HTERT RPE-1 (cell line): ENCODE data around the gene FOXI2.

Experiments used
- in situ Hi-C: fragments of 300-500 bp; cut with MboI; formaldehyde crosslinking; loops from 4 replicates; pipeline ENCODE4 v1.14.3; 2020; ENCODE audit warnings: low sequenced_read_pairs

FOXI2 gene

GRCh38 chr10:127736915-127737562 lies at the start of gene FOXI2:
TSS of gene FOXI2 (plus strand) at chr10:127737185. CDS start at chr10:127737274, 89 bp downstream.
- in situ Hi-C loops, result no loop called here

DNA sequence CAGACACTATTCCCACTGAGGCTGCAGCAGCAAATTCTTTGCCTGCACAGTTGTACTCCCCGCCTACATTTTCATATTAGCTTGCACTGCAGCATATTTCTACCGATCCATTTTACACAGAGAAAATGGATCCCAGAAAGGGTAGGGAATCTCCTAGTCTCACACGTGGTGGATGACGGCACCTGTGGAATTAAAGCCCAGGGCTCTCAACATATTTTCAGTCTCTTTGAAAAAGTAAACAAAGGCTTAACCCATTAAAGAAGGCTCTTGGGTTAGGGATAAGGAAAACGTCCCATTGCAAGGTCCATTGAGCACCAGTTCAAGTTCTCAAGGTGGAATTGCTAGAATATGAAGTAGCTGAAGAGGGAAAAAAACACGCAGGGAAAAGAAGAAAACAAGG lies 49.4 kb upstream of the FOXI2 start:
- in situ Hi-C loops, result no loop called here

DNA sequence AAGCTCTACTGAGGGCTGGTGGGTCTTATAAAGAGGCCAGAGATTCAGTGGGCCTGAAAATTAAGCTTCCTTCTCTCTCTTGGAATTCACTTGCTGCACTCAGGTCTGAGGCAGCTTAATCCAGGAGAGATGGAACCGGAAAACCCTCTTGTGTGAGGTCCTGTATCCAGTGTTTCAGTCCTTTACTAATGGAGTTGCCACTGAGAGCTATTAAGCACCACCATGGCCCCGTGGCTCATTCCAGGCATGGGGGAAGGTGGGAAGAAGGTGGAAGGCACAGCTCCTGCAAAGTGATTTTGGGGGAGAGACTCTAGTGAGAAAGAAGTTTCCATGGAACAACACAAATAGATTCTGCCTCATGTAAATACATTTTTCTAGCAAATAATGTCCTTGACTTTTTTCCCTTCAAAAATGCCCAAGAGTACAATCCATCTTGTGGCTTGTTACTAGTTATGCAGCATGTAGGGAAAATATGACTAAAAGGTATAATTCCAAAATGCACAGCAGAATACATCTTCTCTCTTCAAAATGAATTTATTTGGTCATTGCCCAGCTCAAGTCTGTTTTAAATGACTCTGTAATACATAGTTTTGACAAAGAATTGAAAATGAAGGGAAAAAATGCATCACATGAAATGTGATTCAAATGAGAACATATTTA lies 46.7 kb upstream of the FOXI2 start:
- in situ Hi-C loops, result no loop called here

GRCh38 chr10:127694580-127695193 lies 42.3 kb upstream of the FOXI2 start:
- in situ Hi-C loops, result no loop called here

DNA sequence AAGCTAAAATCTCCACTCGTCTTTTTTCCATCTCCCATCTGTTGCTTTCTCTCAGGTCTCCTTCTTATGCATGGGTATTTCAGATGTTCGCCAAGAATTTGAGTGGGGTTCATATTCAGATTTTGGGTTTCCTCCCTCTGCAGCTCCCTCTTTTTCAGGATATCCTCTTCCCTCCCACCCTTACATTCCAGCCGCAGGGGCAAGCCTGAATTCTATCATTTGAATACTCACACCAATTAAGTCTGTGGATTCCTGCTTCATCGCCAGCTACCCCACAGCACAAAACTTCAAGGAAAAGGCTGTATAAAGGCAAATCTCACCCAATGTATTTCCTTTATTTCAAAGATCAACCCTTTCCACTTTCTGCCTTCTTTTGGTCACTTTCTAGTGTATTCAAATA lies 41.6 kb upstream of the FOXI2 start:
- in situ Hi-C loops, result no loop called here

DNA sequence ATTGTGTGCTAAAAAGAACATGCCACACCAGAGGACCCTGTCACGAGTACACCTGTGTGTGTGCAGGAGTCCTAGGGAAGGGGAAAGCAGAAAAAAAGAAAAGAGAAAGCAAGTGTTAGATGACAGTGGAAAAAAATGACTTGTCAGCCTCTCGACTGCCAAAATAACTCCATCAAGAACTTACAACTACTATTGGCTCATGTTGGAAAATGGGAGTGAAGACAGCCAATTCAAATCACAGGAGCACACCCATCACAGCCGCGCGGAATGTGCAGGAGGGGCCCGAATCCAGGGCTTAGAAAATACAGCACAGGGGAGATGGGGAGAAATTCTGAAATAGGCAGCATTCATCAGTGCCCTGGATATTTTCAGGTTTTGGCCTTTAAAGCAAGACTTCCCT lies 38.1 kb upstream of the FOXI2 start:
- in situ Hi-C loops, result no loop called here

- in situ Hi-C loops, result no loop called here
These were observed 37.7 kb upstream of the FOXI2 start for GRCh38 chr10:127699311-127699710.

GRCh38 chr10:127702271-127702670 lies 34.7 kb upstream of the FOXI2 start:
- in situ Hi-C loops, result no loop called here

DNA sequence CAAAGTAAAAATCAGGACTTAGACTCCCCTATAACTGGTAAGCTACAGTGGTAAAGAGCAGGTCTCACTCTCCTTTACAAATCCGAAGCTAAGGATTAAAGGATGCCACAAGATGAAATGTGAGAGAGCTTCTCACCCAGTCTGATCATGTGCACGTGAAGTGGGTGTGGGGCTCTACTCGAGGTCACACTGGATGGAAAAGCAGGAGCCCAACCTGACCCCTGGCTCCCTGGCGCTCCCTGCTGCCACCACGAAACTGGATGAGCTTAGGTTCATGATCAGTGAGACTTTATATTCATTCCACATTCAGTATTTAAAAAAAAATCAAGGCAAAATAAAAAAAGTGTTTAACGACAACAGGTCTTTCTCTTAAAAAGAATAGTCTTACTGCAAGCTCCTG lies 21.7 kb upstream of the FOXI2 start:
- in situ Hi-C loops, result no loop called here

DNA sequence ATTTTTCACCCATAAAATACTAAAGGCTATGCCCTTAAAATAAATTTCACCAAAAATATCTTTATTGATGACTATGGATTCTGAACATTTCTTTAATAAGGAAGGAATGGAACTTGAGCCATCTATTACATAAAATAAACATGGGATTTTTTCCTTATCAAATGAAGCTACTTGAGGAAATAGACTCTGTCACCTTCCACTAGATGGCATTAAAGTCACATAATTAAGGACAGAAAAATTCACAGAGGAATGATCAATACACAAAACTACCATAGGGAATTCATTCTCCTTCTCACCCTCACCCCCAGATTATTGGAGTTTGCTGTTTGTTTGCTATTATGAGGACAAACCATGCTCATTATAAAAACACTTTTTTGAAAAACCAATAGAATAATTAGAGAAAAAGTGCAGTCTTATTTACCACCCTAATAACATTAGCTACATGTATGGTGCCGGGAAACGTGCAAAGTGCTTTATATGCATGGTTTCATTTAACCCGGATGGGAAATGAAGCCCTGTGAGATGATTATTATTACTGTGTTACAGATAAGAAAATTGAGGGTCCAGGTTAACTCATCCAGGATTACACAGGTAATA lies 21.1 kb upstream of the FOXI2 start:
- in situ Hi-C loops, result no loop called here

GRCh38 chr10:127720142-127720541 lies 16.8 kb upstream of the FOXI2 start:
- in situ Hi-C loops, result no loop called here

DNA sequence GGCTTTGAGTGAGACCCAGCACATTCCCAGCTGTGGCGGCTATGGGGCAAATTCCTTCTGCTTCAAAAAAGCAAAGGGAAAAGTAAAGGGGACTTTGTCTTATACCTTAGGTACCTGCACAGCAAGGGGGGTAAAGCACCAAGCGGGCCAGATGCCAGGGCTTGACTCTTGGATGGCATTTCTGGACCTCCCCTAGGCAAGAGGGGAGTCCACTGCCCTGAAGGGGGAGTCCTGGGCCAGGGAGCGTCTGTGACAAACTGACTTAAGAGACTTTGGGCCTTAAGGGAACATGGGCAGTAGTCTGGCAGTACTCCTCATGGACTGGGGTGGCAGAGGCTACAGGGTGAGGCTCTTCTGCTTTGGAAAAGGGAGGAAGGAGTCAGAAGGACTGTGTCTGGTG lies 16.1 kb upstream of the FOXI2 start:
- in situ Hi-C loops, result no loop called here

GRCh38 chr10:127734753-127735152 lies 2.2 kb upstream of the FOXI2 start:
- in situ Hi-C loops, result no loop called here

- in situ Hi-C loops, result no loop called here
These were observed 1.8 kb upstream of the FOXI2 start for GRCh38 chr10:127735156-127735555.

GRCh38 chr10:127735723-127736221 lies 1.2 kb upstream of the FOXI2 start:
- in situ Hi-C loops, result no loop called here

DNA sequence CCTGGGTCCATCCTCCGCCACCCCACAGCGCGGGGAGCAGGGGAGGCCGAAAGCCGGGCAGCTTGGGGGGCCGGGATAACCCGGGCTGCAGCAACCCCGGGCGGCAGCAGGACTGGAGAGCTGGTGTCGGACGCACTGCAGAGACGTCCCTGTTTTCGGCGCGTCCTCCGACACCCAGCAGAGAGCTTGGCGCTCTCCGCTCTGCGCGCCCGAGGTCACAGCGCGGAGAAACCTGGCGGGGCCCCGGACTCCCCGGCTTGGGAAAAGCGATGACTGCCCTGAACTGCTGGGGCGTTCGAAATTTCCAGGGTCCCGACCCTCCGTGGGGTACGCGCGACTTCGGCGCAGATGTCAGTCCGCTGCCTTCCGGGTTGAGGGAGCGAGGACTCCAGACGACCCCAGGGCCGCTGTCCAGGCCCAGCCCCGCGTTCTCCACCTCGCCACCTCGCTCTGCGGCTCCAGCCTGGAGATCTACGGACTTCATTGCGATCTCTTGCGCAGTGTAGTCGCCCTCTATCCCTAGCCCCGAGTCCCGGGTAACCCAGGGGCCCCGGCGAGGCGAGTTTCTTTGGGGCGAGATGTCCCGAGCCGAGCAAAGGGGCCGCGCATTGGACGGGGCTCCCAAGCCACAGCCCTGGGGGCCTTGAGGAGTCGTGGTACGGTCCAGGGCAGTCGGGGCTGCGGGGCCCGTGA lies 617 bp upstream of the FOXI2 start:
- in situ Hi-C loops, result no loop called here

GRCh38 chr10:127737563-127738511 lies 852 bp downstream of the FOXI2 start:
- in situ Hi-C loops, result no loop called here

GRCh38 chr10:127738512-127739424 lies 1.8 kb downstream of the FOXI2 start:
- in situ Hi-C loops, result no loop called here

- in situ Hi-C loops, result no loop called here
These were observed 2.9 kb downstream of the FOXI2 start for GRCh38 chr10:127739908-127740307.
